ENCODE measurements around the gene ZNF644. TPM values are rescaled to one million over a fixed set of nuclear protein-coding genes. Genes with fewer than 3 reads are reported as not detected.
"Not testable (repeated sequence)": the region's sequence is repeated elsewhere in the genome, so short reads cannot be mapped to it uniquely, and the experiment has no call there.

Gene ZNF644
- total RNA-seq, 6 donors from 2014 or later = 36.7 to 111 (median 42.9) TPM

GRCh38 chr1:91046766-91047165 lies 24.9 kb upstream of the ZNF644 start:
- TF ChIP-seq POLR2A (IDR thresholded peaks at IDR 0.05) (no peak), POLR2AphosphoS5 (IDR thresholded peaks at IDR 0.05) (no peak), EP300 (IDR thresholded peaks at IDR 0.05) (no peak)
- TF ChIP-seq, protein P1, sequence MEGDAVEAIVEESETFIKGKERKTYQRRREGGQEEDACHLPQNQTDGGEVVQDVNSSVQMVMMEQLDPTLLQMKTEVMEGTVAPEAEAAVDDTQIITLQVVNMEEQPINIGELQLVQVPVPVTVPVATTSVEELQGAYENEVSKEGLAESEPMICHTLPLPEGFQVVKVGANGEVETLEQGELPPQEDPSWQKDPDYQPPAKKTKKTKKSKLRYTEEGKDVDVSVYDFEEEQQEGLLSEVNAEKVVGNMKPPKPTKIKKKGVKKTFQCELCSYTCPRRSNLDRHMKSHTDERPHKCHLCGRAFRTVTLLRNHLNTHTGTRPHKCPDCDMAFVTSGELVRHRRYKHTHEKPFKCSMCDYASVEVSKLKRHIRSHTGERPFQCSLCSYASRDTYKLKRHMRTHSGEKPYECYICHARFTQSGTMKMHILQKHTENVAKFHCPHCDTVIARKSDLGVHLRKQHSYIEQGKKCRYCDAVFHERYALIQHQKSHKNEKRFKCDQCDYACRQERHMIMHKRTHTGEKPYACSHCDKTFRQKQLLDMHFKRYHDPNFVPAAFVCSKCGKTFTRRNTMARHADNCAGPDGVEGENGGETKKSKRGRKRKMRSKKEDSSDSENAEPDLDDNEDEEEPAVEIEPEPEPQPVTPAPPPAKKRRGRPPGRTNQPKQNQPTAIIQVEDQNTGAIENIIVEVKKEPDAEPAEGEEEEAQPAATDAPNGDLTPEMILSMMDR (IDR thresholded peaks at IDR 0.05) = no peak
- H3K36me3 ChIP-seq = no peaks in the 10 kb centered on the region
- H3K9me3 ChIP-seq = peaks cover 0 to 16% (median 6%) of the 10 kb centered on the region in 4 donors
- DNase-seq = no peak
- 79% methylated on average over 2 of the region's 2 CpGs for WGBS, 2 donors
- no peaks in the 10 kb centered on the region for H3K4me1 ChIP-seq
- H3K27ac ChIP-seq = no peak overlapping the region
- H3K27me3 ChIP-seq = no peaks in the 10 kb centered on the region
- no peak overlapping the region for H3K4me3 ChIP-seq
- ATAC-seq (ENCODE audit: low FRiP score in 2 of 2) = no peak

- no peak for ATAC-seq (ENCODE audit: low FRiP score in 2 of 2)
- 82 to 92% methylated on average over 1 of the region's 1 CpG for WGBS, 2 donors
- Histone ChIP-seq H3K36me3 (no peaks in the 10 kb centered on the region), H3K9me3 (peaks cover 0 to 17% (median 7%) of the 10 kb centered on the region in 4 donors), H3K4me3 (no peak overlapping the region), H3K27ac (no peak overlapping the region), H3K4me1 (no peaks in the 10 kb centered on the region), H3K27me3 (no peaks in the 10 kb centered on the region)
- DNase-seq = no peak
- TF ChIP-seq, protein P1 (IDR thresholded peaks at IDR 0.05) = no peak
- no peak for TF ChIP-seq POLR2AphosphoS5 (IDR thresholded peaks at IDR 0.05)
- TF ChIP-seq POLR2A (IDR thresholded peaks at IDR 0.05) = no peak
- TF ChIP-seq EP300 (IDR thresholded peaks at IDR 0.05) = no peak
These were observed 23.4 kb upstream of the ZNF644 start for GRCh38 chr1:91045284-91045683.

DNA sequence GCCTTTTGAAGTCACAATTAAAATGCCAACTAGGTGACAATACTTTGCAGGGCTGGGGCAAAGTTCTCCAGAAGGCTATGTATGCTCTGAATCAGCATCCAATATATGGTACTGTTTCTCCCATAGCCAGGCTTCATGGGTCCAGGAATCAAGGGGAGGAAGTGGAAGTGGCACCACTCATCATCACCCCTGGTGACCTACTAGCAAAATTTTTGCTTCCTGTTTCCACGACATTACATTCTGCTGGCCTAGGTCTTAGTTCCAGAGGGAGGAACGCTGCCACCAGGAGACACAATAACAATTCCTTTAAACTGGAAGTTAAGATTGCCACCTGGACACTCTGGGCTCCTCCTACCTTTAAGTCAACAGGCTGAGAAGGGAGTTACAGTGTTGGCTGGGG lies 22.9 kb upstream of the ZNF644 start:
- not testable (repeated sequence) for H3K27me3 ChIP-seq; H3K4me3 ChIP-seq; H3K36me3 ChIP-seq; ATAC-seq (ENCODE audit: low FRiP score in 2 of 2); DNase-seq; H3K4me1 ChIP-seq; H3K27ac ChIP-seq
- peaks cover 0 to 17% (median 7%) of the 10 kb centered on the region in 4 donors for H3K9me3 ChIP-seq
- WGBS, 2 donors = 61 to 75% methylated on average over 2 of the region's 2 CpGs

GRCh38 chr1:91042372-91042771 lies 20.5 kb upstream of the ZNF644 start:
- H3K9me3 ChIP-seq = peaks cover 0 to 17% (median 7%) of the 10 kb centered on the region in 4 donors
- H3K36me3 ChIP-seq; DNase-seq; H3K4me3 ChIP-seq; H3K27ac ChIP-seq; H3K4me1 ChIP-seq; H3K27me3 ChIP-seq; ATAC-seq (ENCODE audit: low FRiP score in 2 of 2): not testable (repeated sequence)
- WGBS, 2 donors = 81 to 88% methylated on average over 2 of the region's 2 CpGs

GRCh38 chr1:91038582-91038981 lies 16.7 kb upstream of the ZNF644 start:
- DNase-seq = no peak
- Histone ChIP-seq H3K4me3 (no peak overlapping the region), H3K27me3 (no peaks in the 10 kb centered on the region), H3K36me3 (no peaks in the 10 kb centered on the region), H3K4me1 (no peaks in the 10 kb centered on the region), H3K9me3 (peaks cover 0 to 17% (median 7%) of the 10 kb centered on the region in 4 donors), H3K27ac (no peak overlapping the region)
- no peak for ATAC-seq (ENCODE audit: low FRiP score in 2 of 2)
- TF ChIP-seq EP300 (IDR thresholded peaks at IDR 0.05) (no peak), POLR2AphosphoS5 (IDR thresholded peaks at IDR 0.05) (no peak), POLR2A (IDR thresholded peaks at IDR 0.05) (no peak)
- TF ChIP-seq, protein P1 (IDR thresholded peaks at IDR 0.05) = no peak
- 92 to 96% methylated on average over 5 of the region's 5 CpGs for WGBS, 2 donors

Measured in upper lobe of left lung (tissue), 6 donors.